GM21619 (cell line): Measurements from ENCODE around the gene EMC8.
"Not testable (repeated sequence)": the region's sequence is repeated elsewhere in the genome, so short reads cannot be mapped to it uniquely, and the experiment has no call there.

Experiments used
- ATAC-seq: cut with Tn5 transposase; IDR thresholded peaks from one replicate; pipeline ENCODE4 v1.9.1; 2021; ENCODE audit not compliant: unreplicated experiment

The EMC8 gene

DNA sequence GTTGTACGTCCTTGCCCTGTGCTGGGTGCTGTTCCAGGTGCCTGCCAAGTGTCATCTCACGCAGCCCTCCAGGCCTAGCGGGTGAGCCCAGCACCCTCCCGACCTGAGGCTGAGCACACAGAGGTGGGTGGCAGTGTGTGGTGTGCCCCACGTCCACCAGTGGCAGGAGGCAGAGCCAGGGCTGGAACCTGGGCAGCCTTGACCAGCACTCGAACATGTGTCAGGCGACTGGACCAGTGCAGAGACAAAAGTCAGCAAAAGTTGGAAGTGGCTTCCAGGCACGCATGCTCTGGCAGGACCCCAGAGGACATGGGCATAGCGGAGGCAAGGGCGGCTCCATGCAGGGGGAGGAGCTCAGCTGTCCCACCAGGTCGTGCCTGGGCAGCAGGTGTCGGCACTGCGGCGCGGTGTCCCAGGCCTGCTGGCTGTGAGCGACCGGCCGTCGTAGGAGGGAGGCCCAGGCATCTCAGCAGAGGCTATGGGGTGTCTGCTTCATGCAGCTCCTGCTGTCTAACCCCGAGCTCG is 35.9 kb upstream of the EMC8 start:
- no peak for ATAC-seq

DNA sequence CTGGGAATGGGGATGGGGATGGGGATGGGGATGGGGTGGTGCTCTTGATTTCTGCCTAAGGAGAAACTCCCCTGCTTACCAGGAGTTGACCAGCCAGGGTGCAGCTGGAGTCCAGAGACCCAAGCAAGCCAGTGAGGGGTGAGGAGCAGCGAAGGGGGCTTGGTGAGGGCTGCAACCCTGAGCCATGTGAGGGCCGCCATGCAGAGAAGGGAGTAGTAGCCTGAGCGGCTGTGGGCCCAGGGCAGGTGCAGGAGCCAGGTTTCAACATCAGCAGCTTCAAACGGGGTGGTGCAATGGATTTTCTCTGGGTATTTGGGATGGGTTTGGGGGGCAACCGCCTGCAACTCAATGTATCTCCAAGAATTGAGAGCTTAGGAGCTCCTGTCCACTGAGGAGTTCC is 35.4 kb upstream of the EMC8 start:
- no peak for ATAC-seq

DNA sequence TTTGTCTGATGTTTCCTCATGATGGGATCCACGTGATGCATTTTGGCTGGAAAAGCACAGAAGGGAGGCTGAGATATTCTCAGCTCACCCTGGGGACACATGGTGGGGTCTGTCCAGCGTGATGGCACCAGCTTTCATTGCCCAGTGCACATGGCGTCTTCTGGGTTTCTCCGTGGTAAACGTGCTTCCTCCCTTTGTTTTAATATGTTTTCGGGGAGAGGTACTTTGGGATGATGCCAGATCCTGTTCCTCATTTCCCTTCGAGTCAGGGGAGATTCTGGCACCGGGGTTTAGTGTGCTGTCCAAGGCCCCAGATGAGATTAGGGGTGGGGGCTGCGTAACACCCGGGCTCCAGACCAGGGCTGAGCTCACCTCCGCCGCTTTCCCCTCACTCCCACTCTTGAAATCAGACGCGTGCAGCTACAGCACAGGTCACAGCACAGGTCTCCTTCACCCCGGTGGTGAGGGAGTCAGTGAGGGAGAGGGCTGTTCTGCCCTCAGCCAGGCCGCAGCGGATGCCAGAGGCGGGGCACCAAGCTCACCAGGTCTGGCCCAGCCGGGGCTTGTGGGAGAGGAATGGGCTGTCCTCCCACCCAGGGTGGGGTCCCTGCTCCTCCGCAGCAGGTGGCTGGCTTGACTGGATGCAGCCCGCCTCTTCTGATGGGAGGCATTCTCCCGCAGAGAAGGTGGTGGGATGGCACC is 34.0 kb upstream of the EMC8 start:
- ATAC-seq = no peak

DNA sequence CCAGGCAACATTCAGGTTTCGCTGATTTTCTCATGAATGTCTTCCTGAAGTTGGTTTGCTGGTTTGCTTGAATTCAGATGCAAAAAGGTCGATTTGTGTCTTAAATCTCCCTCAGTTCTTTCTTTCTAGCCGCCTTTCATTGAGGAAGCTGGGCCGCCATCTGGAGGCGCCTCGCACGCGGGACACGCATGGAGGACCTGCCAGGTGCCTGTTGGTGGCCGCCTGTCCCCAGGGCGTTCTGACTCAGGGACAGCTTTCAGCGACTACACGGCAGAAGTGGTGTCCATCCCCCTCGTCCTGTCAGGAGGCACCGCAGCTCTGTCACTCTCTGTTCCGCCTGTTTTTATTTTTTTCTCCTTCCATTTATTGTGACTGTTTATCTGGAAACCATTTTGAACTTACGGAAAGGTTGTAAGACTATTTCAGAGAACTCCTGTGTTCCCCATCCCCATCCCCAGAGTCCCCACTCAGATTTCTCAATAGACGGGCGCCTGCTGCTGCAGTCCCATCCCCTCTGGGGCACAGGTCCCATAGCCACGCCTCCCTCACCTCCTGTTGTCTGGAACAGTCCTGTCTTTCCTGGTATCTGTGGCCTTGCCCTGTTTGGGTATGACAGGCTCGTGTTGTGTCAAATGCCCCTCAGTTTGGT is 33.4 kb upstream of the EMC8 start:
- no peak for ATAC-seq

DNA sequence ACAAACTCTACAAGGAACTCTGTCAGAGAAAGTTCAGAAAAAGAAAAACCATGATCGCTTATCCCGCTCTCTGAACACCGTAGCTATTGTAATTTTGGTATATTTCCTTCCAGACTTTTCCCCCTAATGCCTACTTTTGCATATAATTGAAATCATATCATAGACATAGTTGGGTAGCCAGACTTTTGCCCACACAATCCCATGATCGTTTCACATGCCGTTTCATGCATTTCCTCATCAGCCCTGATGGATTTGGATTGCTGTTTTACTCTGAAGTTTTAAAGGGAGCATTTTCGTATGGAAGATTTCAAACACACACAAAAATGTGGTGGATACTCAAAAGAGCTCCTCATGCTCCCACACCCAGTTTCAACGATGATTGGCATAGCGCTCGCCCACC is 31.5 kb upstream of the EMC8 start:
- ATAC-seq = no peak

DNA sequence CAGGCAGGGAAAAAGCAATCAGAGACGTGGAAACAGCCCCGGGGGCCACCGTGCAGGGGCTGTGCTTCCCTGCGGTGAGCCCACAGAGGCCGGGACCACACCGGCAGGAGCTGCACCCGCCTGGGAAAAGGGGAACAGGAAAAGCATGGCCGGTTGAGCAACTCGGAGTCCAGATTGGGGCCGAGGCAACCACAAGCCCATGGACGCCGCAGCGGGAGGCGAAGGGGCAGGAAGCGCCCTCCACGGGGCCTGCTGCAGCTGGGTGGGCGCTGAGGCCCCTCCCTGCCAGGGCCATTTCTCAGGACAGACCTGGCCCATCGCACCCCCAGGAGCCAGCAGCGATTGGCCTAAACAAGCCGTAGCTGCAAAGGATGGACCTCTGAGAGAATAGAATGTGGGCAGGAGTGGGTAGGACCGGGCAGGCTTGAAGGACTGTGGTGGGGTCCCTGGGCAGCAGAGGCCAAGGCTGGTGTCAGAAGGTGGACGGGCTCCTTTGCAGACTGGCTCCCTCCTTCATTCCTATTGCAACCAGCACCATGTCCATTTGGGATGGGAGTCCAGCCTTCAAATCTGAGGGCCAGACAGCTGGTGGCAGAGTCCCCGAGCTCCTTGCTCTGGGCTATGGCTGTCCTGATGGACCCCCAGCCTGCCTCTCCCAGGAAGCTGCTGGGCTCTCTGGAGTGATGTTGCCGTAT is 30.6 kb upstream of the EMC8 start:
- ATAC-seq = no peak

DNA sequence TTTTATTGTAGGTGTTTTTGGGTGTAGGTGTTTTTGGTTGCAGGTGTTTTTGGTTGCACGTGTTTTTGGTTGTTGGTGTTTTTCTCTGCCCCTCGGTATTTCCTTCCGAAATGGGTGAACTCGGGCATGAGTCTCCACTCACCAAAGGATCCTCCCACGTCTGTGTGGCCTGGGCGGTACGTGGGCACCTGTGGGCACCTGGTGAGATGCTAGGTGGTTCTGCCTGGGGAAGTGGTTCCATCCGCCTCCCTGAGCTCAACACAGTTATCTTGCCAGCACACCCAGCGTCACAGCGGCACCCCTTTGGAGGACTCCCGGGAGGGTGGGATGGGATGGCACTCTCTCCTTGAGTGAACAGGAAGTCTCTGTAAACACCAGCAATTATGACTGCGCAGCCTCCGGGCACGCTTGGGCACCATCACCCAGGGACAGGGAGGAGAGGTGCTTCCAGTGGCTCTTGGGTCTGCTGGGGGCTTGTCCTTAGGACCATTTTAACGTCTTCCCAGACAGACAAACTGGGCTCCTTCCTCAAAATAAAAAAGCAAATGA is 29.9 kb upstream of the EMC8 start:
- ATAC-seq = no peak

DNA sequence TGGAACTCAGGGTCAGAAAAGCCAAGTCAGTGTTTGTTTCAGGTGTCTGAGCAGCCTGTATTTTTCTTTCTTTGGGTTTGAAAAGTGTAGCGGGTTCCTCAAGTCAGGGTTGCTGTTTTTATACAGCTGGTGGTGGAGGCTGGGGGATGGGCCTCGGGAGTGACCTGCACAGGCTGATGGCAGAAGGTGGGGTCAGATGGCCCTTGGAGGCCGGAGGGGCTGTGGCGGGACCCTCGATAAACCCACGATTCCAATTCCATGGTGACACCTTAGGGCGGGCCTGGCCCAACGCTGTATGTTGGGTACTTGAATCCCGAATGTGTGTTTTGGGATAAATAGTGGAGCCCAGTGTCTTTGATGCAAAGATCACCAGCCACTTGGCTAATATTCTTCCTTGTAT is 28.8 kb upstream of the EMC8 start:
- ATAC-seq = no peak

DNA sequence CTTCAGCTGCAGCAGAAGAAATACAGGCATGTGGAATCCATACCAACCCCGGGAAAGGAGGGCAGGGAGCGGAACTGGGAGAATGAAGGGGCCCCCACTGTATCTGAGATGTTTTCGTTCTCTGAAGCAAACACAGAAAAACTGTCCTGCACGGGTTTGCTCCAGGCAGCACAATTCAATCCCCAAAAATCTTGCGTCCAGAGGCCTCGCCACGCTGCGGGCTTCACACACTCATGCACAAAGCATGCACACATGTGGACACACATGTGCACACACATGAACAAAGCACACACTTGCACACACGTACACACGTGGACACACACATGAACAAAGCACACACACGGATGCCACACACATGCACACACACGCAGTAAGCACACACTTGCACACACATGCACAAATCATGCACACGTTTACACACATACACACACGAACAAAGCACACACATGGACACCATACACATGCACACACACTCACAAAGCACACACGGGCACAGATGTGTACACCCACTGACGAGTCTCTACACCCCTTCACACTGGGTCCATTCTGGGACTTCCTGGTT is 27.4 kb upstream of the EMC8 start:
- no peak for ATAC-seq

DNA sequence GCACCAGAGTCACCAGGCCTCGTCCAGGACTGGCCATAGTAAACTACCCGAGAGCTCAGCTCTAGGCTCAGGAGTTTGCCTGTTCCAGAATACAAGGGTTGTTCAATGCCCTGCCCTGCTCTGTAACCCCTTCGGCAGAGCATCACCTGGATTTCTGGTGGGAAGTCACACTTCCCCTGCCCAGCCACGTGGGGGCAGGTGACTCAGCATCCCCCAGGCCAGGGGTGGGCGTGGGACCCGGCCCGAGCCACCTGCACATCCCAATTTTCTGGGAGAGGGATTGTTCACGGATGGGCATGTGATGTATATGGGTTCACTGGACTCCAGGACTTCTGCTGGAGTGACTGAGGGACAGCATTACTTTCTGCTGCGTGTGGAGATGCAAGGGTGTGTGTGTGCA is 26.0 kb upstream of the EMC8 start:
- ATAC-seq = no peak

DNA sequence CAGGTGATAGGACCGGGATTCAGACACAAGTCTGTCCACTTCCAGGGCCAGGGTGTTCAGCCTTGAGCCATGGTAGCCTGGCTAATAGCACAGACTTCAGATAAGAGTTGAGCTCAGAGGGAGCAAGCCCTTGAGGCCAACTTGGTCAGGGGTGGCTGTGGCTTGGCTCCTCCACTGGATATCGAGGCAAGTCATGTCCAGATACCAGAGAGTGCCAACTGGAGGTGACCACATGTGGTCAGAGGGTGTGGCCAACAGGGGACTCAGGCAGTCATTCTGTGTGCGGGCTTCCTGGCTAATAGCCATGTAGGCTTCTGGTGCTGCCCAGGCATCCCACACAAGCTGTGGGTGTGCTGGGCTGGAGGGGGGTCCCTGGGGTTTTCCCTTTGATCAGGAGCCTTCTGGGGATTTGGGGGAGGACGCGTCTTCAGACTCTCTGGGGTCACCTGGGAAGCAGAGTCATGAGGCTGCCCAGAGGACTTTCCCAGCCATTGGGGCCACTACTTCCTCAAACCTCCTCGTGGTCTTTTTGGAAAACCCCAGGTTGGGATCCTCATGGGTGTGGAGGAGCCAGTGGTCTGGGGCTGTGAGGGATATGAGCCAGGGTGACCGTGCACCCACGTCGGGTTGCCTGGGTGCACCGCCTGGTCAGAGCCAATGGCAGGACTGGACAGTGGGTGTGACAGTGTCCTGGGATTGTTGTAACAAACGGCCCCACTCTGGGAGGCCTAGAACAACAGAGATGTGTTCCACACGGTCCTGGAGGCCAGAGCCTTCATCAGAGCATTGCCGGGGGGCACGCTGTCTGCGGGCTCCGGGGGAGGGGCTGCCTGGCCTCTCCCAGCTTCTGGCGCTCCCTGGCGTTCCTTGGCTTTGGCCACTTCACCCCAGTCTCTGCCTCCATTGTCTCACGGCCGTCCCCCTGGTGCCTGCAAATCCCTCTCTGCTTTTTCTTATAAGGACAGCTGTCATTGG is 25.1 kb upstream of the EMC8 start:
- ATAC-seq = no peak

DNA sequence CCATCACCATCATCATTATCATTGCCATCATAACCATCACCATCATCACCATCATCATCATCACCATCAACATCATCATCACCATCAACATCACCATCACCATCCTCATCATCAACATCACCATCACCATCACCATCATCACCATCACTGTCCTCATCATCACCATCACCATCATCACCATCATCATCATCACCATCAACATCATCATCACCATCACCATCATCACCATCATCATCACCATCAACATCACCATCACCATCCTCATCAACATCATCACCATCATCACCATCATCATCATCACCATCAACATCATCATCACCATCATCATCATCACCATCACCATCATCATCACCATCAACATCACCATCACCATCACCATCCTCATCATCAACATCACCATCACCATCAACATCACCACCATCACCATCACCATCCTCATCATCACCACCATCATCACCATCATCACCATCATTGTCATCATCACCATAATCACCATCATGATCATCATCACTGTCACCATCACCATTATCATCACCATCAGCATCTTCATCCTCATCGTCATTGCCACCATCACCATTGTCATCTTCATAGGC is 24.1 kb upstream of the EMC8 start:
- ATAC-seq = no peak

DNA sequence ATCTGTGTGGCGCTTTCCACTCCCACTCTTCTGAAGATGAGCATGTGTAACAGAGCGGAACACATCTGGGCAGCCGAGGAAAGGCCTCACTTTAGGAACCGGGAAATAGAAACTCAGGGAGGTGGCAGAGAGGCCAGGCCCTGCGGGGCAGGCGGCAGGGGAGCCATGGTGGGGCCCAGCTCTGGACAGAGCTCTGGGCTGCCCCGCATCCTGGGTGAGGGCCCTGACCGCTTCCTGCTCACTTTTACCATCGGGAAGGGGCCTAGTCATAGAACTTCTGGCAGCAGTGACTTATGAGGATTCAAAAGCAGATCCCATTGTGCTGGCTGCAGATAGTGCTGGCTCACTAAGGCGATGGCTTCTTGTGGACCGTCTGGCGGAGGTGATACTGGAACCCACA is 22.8 kb upstream of the EMC8 start:
- ATAC-seq = no peak

DNA sequence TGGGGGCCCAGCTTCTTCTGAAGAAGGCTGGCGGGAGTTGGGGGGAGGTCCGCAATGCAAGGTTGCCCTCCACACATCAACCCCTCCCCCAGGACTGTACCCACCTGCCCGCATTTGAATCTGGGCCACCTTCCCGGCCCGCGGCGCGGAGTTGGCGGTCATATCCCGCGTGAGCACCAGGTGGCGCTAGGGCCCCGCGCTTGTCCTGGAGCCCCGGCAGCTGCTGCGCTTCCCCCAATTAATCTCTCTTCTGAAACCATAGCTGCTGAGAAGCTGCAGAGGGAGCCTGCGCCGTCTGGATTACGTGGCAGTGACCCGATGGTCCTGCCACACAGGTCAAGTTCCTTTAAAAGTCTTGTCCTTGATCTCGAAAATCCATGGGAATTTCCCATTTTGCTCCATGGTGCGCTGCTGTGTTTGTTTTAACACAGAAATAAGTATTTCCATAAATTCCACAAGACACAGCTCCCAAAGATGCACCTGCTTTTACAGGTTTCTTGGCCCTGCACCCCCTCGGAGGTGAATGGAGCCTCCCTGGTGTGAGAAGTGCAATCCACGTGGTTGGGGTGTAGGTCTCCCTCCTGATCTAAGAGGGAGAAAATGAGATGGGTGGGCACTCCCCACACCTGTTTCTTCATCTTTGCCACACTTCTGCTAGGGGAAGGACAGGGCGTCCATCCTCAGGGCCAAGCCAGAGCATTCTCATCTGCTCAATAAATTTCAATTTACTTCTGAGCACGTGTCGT is 22.2 kb upstream of the EMC8 start:
- peak; percentile 70 for ATAC-seq

DNA sequence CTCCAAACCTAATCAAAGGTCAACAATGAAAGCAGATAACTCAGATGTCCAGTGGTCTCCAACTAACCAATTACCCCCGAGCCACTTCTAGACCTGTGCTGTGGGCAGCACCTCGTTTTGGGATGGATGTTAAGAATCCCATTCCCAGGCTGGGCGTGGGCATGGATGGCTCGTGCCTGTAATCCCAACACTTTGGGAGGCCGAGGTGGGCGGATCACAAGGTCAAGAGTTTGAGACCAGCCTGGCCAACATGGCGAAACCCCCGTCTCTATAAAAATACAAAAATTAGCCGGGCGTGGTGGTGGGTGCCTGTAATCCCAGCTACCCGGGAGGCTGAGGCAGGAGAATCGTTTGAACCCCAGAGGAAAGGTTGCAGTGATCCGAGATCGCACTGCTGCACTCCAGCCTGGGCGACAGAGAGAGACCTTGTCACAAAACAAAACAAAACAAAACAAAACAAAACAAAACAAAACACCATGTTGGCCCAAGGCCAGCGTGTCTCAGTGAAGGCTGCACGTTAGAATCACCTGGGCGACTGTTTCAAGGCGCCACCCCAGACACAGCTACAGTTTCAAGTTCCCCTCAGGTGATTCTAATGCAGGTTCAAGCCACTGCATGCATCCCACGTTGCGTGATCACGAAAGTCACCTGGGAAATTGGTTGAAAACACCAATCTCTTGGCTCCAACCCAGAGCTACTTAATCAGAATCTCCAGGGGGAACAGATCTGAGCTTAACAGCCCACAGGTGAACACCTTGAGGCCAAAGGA is 21.4 kb upstream of the EMC8 start:
- no peak for ATAC-seq

DNA sequence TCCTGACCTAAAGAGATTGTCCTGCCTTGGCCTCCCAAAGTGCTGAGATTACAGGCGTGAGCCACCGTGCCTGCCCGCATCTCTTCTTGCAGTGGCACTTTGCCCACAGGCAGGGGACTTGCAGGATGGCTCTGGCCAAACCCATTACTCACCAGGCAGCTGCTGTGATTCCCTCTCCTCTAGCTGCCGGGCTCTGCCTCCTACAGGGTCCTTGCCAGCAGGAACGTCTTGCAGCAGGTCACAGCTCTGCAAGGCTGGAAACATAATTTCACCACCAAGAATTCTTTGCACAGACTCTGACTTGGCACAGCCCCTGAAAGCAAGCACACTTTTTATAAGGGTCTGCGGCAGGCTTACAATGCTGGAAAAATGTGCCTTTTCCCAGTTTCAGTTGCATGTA is 20.4 kb upstream of the EMC8 start:
- ATAC-seq = no peak

DNA sequence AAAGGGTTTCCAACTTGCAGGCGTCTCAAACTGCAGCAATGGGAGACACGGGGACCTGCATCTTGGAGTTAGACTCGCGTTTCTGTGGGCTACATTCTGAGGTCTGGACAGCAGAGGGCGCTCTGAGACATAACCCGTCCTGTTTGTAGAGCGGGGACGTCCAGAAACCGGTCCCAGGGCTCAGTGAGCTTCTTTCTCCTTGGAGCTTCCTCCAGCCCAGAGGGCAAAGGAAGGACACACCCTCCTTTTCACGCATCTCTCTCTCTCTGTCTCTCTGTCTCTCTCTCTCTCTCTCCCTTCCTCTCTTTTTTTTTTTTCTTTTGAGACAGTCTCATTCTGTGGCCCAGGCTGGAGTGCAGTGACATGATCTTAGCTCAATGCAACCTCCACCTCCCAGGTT is 19.9 kb upstream of the EMC8 start:
- peak; percentile 58 for ATAC-seq

DNA sequence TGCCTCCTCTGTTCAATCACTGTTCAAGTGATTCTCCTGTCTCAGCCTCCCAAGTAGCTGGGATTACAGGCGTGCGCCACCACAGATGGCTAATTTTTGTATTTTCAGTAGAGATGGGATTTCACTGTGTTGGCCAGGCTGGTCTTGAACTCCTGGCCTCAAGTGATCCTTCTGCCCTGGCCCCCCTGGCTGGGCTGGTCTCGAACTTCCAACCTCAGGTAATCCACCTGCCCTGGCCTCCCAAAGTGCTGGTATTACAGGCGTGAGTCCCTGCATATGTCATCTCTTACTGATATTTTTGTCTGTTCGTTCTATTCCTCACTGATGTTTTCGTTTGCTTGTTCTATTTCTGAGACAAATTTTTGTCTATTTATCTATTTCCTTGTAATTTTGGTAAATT is 17.9 kb upstream of the EMC8 start:
- not testable (repeated sequence) for ATAC-seq

DNA sequence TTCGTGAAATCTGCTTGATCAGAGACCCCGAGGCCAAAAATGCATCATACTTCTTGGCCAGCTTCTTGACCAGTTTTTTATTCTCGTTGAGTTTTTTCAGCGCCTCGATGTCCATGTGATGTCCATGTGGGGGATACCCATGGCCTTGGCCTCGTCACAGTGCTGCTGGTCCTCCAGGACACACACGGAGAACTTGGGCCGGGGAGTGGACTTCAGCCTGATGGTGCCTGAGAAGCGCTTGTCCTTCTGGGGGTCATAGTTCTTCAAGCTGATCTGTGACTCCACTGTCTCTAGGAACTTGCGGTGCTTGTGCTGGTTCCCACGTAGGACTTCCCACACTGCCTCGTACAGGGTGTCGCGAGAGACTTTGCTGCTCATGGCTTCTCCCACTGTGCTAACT is 16.8 kb upstream of the EMC8 start:
- ATAC-seq = no peak
